Choroid plexus epithelial cell (primary cell): Measurements from ENCODE around the gene ADGRB3.

Source experiments
- DNase-seq: peaks from one replicate; pipeline ENCODE4 v3.0.0-alpha.2; 2010; ENCODE audit warnings: low read depth
- H3K4me3 ChIP-seq: 2 replicates; pipeline ENCODE4 v1.5.1; 2011; ENCODE audit warnings: low read depth, mild to moderate bottlenecking, control low read depth, low read length, moderate library complexity
- CTCF ChIP-seq: conservative IDR thresholded peaks from 2 replicates; pipeline ENCODE4 v1.5.1; 2011; ENCODE audit warnings: low read depth, mild to moderate bottlenecking, control low read depth, inconsistent platforms, low read length, moderate library complexity

Gene ADGRB3

GRCh38 chr6:69246983-69247382 lies 611.9 kb downstream of the ADGRB3 start:
- TF ChIP-seq CTCF, result no peak
- no peak for DNase-seq
- no peak overlapping the region for H3K4me3 ChIP-seq

GRCh38 chr6:69261010-69261409 lies 625.9 kb downstream of the ADGRB3 start:
- TF ChIP-seq CTCF, result no peak
- no peak overlapping the region for H3K4me3 ChIP-seq
- peak; percentile 0 for DNase-seq

GRCh38 chr6:69263297-69263696 lies 628.2 kb downstream of the ADGRB3 start:
- H3K4me3 ChIP-seq, result no peak overlapping the region
- no peak for DNase-seq
- no peak for TF ChIP-seq CTCF

- H3K4me3 ChIP-seq, result no peak overlapping the region
- TF ChIP-seq CTCF, result no peak
- DNase-seq, result no peak
These were observed 630.0 kb downstream of the ADGRB3 start for GRCh38 chr6:69265090-69265489.

- no peak overlapping the region for H3K4me3 ChIP-seq
- DNase-seq, result no peak
- TF ChIP-seq CTCF, result no peak
These were observed 630.6 kb downstream of the ADGRB3 start for GRCh38 chr6:69265706-69266105.

- H3K4me3 ChIP-seq, result no peak overlapping the region
- no peak for TF ChIP-seq CTCF
- DNase-seq, result no peak
These were observed 641.1 kb downstream of the ADGRB3 start for GRCh38 chr6:69276204-69276603.

GRCh38 chr6:69279805-69280204 lies 644.7 kb downstream of the ADGRB3 start:
- H3K4me3 ChIP-seq, result no peak overlapping the region
- peak; percentile 4 for DNase-seq
- TF ChIP-seq CTCF, result no peak
